ENCODE results near the gene NXPH3.
"Not testable (repeated sequence)": the region's sequence is repeated elsewhere in the genome, so short reads cannot be mapped to it uniquely, and the experiment has no call there.

Gene NXPH3

GRCh38 chr17:49556223-49556943 lies 19.3 kb upstream of the NXPH3 start:
- Histone ChIP-seq H3K4me1 (ENCODE audit: insufficient read depth, low read length) (peaks cover 3% of the 10 kb centered on the region), H3K27me3 (ENCODE audit: insufficient read depth, low read length) (peaks cover 21% of the 10 kb centered on the region), H3K9ac (ENCODE audit: low read depth, low read length) (peak overlapping the region; percentile 32; the same call in 1 of the 2 replicates), H3K4me3 (ENCODE audit: low read length) (0 out of 2 replicates have a peak overlapping the region, but pooled peaks have one; percentile 43), H3K9me3 (ENCODE audit: insufficient read depth, low read depth, low read length) (no peaks in the 10 kb centered on the region), H3K27ac (ENCODE audit: low read length) (no peak overlapping the region), H3K36me3 (ENCODE audit: insufficient read depth, low read depth, low read length) (no peaks in the 10 kb centered on the region)

GRCh38 chr17:49557312-49558024 lies 18.2 kb upstream of the NXPH3 start:
- H3K27me3 ChIP-seq (ENCODE audit: insufficient read depth, low read length): peaks cover 21% of the 10 kb centered on the region
- H3K9me3 ChIP-seq (ENCODE audit: insufficient read depth, low read depth, low read length): no peaks in the 10 kb centered on the region
- H3K9ac ChIP-seq (ENCODE audit: low read depth, low read length): no peak overlapping the region
- peaks cover 3% of the 10 kb centered on the region for H3K4me1 ChIP-seq (ENCODE audit: insufficient read depth, low read length)
- H3K4me3 ChIP-seq (ENCODE audit: low read length): no peak overlapping the region
- no peaks in the 10 kb centered on the region for H3K36me3 ChIP-seq (ENCODE audit: insufficient read depth, low read depth, low read length)
- no peak overlapping the region for H3K27ac ChIP-seq (ENCODE audit: low read length)

GRCh38 chr17:49564638-49565037 lies 11.0 kb upstream of the NXPH3 start:
- no peak overlapping the region for H3K9ac ChIP-seq (ENCODE audit: low read depth, low read length)
- H3K36me3 ChIP-seq (ENCODE audit: insufficient read depth, low read depth, low read length): no peaks in the 10 kb centered on the region
- peaks cover 7% of the 10 kb centered on the region; the same call in 1 of the 2 replicates for H3K27me3 ChIP-seq (ENCODE audit: insufficient read depth, low read length)
- no peaks in the 10 kb centered on the region for H3K9me3 ChIP-seq (ENCODE audit: insufficient read depth, low read depth, low read length)
- H3K4me1 ChIP-seq (ENCODE audit: insufficient read depth, low read length): no peaks in the 10 kb centered on the region
- H3K4me3 ChIP-seq (ENCODE audit: low read length): no peak overlapping the region
- no peak overlapping the region for H3K27ac ChIP-seq (ENCODE audit: low read length)

GRCh38 chr17:49565948-49566491 lies 9.7 kb upstream of the NXPH3 start:
- Histone ChIP-seq H3K9ac (ENCODE audit: low read depth, low read length) (no peak overlapping the region), H3K4me1 (ENCODE audit: insufficient read depth, low read length) (no peaks in the 10 kb centered on the region), H3K27me3 (ENCODE audit: insufficient read depth, low read length) (peaks cover 16% of the 10 kb centered on the region), H3K27ac (ENCODE audit: low read length) (no peak overlapping the region), H3K9me3 (ENCODE audit: insufficient read depth, low read depth, low read length) (no peaks in the 10 kb centered on the region), H3K4me3 (ENCODE audit: low read length) (no peak overlapping the region), H3K36me3 (ENCODE audit: insufficient read depth, low read depth, low read length) (no peaks in the 10 kb centered on the region)

- H3K27me3 ChIP-seq (ENCODE audit: insufficient read depth, low read length): peaks cover 23% of the 10 kb centered on the region
- H3K9ac ChIP-seq (ENCODE audit: low read depth, low read length): no peak overlapping the region
- no peak overlapping the region for H3K27ac ChIP-seq (ENCODE audit: low read length)
- H3K4me3 ChIP-seq (ENCODE audit: low read length): no peak overlapping the region
- H3K9me3 ChIP-seq (ENCODE audit: insufficient read depth, low read depth, low read length): no peaks in the 10 kb centered on the region
- no peaks in the 10 kb centered on the region for H3K4me1 ChIP-seq (ENCODE audit: insufficient read depth, low read length)
- H3K36me3 ChIP-seq (ENCODE audit: insufficient read depth, low read depth, low read length): no peaks in the 10 kb centered on the region
Measured at GRCh38 chr17:49566668-49567071, 9.0 kb upstream of the NXPH3 start.

GRCh38 chr17:49567104-49567521 lies 8.6 kb upstream of the NXPH3 start:
- Histone ChIP-seq H3K4me3 (ENCODE audit: low read length) (no peak overlapping the region), H3K27me3 (ENCODE audit: insufficient read depth, low read length) (peaks cover 27% of the 10 kb centered on the region), H3K9ac (ENCODE audit: low read depth, low read length) (no peak overlapping the region), H3K27ac (ENCODE audit: low read length) (no peak overlapping the region), H3K36me3 (ENCODE audit: insufficient read depth, low read depth, low read length) (no peaks in the 10 kb centered on the region), H3K4me1 (ENCODE audit: insufficient read depth, low read length) (no peaks in the 10 kb centered on the region), H3K9me3 (ENCODE audit: insufficient read depth, low read depth, low read length) (no peaks in the 10 kb centered on the region)

- Histone ChIP-seq H3K9me3 (ENCODE audit: insufficient read depth, low read depth, low read length) (no peaks in the 10 kb centered on the region), H3K27ac (ENCODE audit: low read length) (no peak overlapping the region), H3K4me1 (ENCODE audit: insufficient read depth, low read length) (no peaks in the 10 kb centered on the region), H3K9ac (ENCODE audit: low read depth, low read length) (no peak overlapping the region), H3K36me3 (ENCODE audit: insufficient read depth, low read depth, low read length) (no peaks in the 10 kb centered on the region), H3K27me3 (ENCODE audit: insufficient read depth, low read length) (peaks cover 35% of the 10 kb centered on the region), H3K4me3 (ENCODE audit: low read length) (peak overlapping the region; percentile 53; the same call in 1 of the 2 replicates)
Measured at GRCh38 chr17:49567871-49568694, 7.6 kb upstream of the NXPH3 start.

- not testable (repeated sequence) for H3K4me3 ChIP-seq (ENCODE audit: low read length); H3K9ac ChIP-seq (ENCODE audit: low read depth, low read length); H3K36me3 ChIP-seq (ENCODE audit: insufficient read depth, low read depth, low read length); H3K4me1 ChIP-seq (ENCODE audit: insufficient read depth, low read length); H3K27ac ChIP-seq (ENCODE audit: low read length); H3K9me3 ChIP-seq (ENCODE audit: insufficient read depth, low read depth, low read length)
- H3K27me3 ChIP-seq (ENCODE audit: insufficient read depth, low read length): peaks cover 41% of the 10 kb centered on the region
Measured at GRCh38 chr17:49568695-49569047, 7.0 kb upstream of the NXPH3 start.

- peaks cover 8% of the 10 kb centered on the region; the same call in 1 of the 2 replicates for H3K4me1 ChIP-seq (ENCODE audit: insufficient read depth, low read length)
- H3K27me3 ChIP-seq (ENCODE audit: insufficient read depth, low read length): peaks cover 59% of the 10 kb centered on the region
- no peaks in the 10 kb centered on the region for H3K9me3 ChIP-seq (ENCODE audit: insufficient read depth, low read depth, low read length)
- no peak overlapping the region for H3K9ac ChIP-seq (ENCODE audit: low read depth, low read length)
- no peaks in the 10 kb centered on the region for H3K36me3 ChIP-seq (ENCODE audit: insufficient read depth, low read depth, low read length)
- no peak overlapping the region for H3K27ac ChIP-seq (ENCODE audit: low read length)
- H3K4me3 ChIP-seq (ENCODE audit: low read length): peak overlapping the region; percentile 75; the same call in 1 of the 2 replicates
Measured at GRCh38 chr17:49570540-49571242, 5.0 kb upstream of the NXPH3 start.

- Histone ChIP-seq H3K9ac (ENCODE audit: low read depth, low read length) (no peak overlapping the region), H3K4me3 (ENCODE audit: low read length) (no peak overlapping the region), H3K36me3 (ENCODE audit: insufficient read depth, low read depth, low read length) (no peaks in the 10 kb centered on the region), H3K27ac (ENCODE audit: low read length) (no peak overlapping the region), H3K4me1 (ENCODE audit: insufficient read depth, low read length) (peaks cover 8% of the 10 kb centered on the region; the same call in 1 of the 2 replicates), H3K9me3 (ENCODE audit: insufficient read depth, low read depth, low read length) (no peaks in the 10 kb centered on the region), H3K27me3 (ENCODE audit: insufficient read depth, low read length) (peaks cover 59% of the 10 kb centered on the region)
Measured at GRCh38 chr17:49571283-49571682, 4.4 kb upstream of the NXPH3 start.

- Histone ChIP-seq H3K36me3 (ENCODE audit: insufficient read depth, low read depth, low read length) (no peaks in the 10 kb centered on the region), H3K9ac (ENCODE audit: low read depth, low read length) (no peak overlapping the region), H3K4me3 (ENCODE audit: low read length) (no peak overlapping the region), H3K27me3 (ENCODE audit: insufficient read depth, low read length) (peaks cover 60% of the 10 kb centered on the region), H3K27ac (ENCODE audit: low read length) (no peak overlapping the region), H3K9me3 (ENCODE audit: insufficient read depth, low read depth, low read length) (no peaks in the 10 kb centered on the region), H3K4me1 (ENCODE audit: insufficient read depth, low read length) (peaks cover 8% of the 10 kb centered on the region; the same call in 1 of the 2 replicates)
Measured at GRCh38 chr17:49571764-49572163, 3.9 kb upstream of the NXPH3 start.
